Large intestine (tissue), 3 donors: Measurements from ENCODE around the gene CCDC78. TPM values are rescaled to one million over a fixed set of nuclear protein-coding genes. Genes with fewer than 3 reads are reported as not detected.
"Not testable (repeated sequence)": the region's sequence is repeated elsewhere in the genome, so short reads cannot be mapped to it uniquely, and the experiment has no call there.

Experiments
- DNase-seq, 2 donors: peaks; one replicate each; pipeline versions ENCODE4 v3.0.0 to v3.0.0-alpha.2; 2013
- H3K27ac ChIP-seq: one replicate; pipeline ENCODE4 v1.5.1; 2013; ENCODE audit warnings: low read length
- H3K27me3 ChIP-seq: 2 replicates; pipeline ENCODE4 v1.6.1; 2013; ENCODE audit warnings: low read length; ENCODE audit not compliant: control insufficient read depth, insufficient read depth
- H3K36me3 ChIP-seq: 2 replicates; pipeline ENCODE4 v1.6.1; 2013; ENCODE audit warnings: low read length; ENCODE audit not compliant: control insufficient read depth, insufficient read depth
- H3K4me1 ChIP-seq: one replicate; pipeline ENCODE4 v1.6.1; 2013; ENCODE audit warnings: low read length; ENCODE audit not compliant: control insufficient read depth, insufficient read depth
- H3K4me3 ChIP-seq: one replicate; pipeline ENCODE4 v1.5.1; 2013; ENCODE audit warnings: low read length
- H3K9me3 ChIP-seq: one replicate; pipeline ENCODE4 v1.6.1; 2013; ENCODE audit warnings: mild to moderate bottlenecking, low read depth, low read length, moderate library complexity; ENCODE audit not compliant: control insufficient read depth
- WGBS: methylation state at CpG from one replicate; pipeline ENCODE4 v1.1.5; 2013; ENCODE audit warnings: low lambda C conversion rate; ENCODE audit not compliant: insufficient coverage; 5-methylcytosine and 5-hydroxymethylcytosine counted together
- polyA plus RNA-seq: library from polyadenylated mRNA; unstranded; fragments of 120-200 nt; gene quantifications from one replicate; pipeline ENCODE4 v1.2.1, GENCODE V29; 2013

CCDC78 gene
- polyA plus RNA-seq, 1 donor = 1.9 TPM

DNA sequence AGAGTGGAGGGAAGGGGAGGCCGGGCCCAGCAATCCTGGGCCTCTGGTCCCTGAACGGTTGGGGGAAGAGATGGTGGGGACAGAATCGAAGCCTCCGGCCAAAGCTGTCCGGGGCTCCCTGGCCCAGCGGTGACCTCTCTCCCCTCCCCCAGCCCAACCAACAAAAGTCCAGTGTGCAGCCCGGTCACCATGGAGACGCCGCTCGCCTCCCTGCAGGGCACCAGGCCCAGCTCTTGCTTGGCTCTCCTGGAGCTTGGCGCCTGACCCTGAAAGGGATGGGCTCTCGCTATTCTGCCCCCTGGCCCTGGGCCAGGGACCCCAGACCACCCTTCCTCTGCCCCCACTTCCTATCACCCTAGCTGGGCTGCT lies 10.1 kb downstream of the CCDC78 start:
- peaks cover 10% of the 10 kb centered on the region for H3K9me3 ChIP-seq
- no peak for DNase-seq
- WGBS = no CpG with 5 or more reads among the region's 12 CpGs
- no peak overlapping the region for H3K27ac ChIP-seq
- H3K36me3 ChIP-seq = no peaks in the 10 kb centered on the region
- no peak overlapping the region for H3K4me3 ChIP-seq
- peaks cover 35% of the 10 kb centered on the region for H3K27me3 ChIP-seq
- peaks cover 22% of the 10 kb centered on the region for H3K4me1 ChIP-seq

DNA sequence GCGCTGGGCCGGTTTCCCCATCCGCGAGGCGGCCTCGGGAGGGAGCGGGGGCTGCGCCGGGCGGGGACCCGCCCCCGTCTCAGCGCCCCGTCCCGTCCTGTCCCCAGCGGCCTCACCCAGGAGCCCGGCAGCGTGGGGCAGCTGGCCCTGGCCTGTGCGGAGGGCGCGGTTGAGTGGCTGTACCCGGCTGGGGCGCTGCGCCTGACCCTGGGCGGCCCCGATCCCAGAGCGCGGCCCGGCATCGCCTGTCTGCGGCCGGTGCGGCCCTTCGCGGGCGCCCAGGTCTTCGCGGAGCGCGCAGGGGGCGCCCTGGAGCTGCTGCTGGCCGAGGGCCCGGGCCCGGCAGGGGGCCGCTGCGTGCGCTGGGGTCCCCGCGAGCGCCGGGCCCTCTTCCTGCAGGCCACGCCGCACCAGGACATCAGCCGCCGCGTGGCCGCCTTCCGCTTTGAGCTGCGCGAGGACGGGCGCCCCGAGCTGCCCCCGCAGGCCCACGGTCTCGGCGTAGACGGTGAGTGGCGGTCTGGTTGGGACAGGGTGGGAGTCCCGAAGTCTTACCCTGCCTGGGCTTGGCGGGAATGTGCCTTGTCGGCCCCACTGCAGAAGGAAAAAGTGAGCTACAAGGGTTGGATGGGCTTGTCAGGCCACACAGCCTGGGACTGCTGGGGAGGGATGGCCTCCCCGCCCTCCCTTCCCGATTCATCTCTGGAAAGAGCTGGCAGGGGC lies 10.6 kb downstream of the CCDC78 start:
- WGBS = no CpG with 5 or more reads among the region's 74 CpGs
- no peak for DNase-seq
- Histone ChIP-seq H3K36me3 (no peaks in the 10 kb centered on the region), H3K27ac (no peak overlapping the region), H3K4me3 (no peak overlapping the region), H3K9me3 (peaks cover 11% of the 10 kb centered on the region), H3K27me3 (peaks cover 40% of the 10 kb centered on the region), H3K4me1 (peaks cover 24% of the 10 kb centered on the region)

DNA sequence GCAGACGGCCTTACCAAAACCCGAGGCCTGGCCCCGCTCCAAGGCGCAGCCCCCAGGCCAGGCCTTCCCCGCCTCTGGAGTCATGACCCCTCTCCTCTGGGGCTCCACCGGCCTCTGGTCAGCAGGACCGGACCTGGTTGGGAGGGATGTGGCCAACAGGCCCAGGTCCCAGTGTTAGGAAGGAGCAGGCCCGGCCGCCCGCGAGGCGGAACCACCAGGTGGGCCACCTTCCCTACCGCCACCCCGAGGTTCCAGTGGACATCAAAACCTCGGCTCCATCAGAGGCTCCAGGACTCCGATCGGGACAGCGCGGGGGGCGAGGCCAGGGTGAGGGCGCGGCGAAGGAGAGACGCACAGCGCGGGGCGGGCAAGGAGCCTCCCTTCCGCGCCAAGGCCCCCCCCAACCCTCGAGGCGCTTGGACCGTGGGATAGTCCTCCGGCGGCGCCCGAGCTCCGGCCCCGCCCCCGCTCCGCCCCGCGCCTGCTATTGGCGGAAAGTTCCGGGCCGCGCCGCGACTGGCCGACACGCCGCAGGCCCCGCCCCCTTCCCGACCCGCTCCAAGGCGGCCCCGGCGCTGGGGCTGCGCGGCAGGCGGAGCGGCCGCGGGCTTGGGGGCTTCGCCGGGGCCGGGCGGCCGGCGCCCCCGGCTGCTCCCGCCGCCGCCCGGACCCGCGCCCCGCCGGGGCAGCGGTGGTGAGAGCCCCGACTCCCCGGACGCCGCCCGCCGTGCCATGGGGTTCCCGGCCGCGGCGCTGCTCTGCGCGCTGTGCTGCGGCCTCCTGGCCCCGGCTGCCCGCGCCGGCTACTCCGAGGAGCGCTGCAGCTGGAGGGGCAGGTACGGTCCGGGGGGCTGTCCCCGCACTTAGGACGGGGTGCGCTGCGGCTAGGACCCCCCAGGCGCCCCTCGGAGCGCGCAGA lies 11.4 kb downstream of the CCDC78 start, which contains the start of gene METRN:
Gene METRN (plus strand): TSS at position 561 of the 919 bp plus-strand sequence. CDS start 172 bp downstream, at position 733.
- Histone ChIP-seq H3K9me3 (peaks cover 10% of the 10 kb centered on the region), H3K27me3 (peaks cover 49% of the 10 kb centered on the region), H3K4me3 (no peak within 1 kb of the TSS), H3K36me3 (no peaks in the 10 kb centered on the region), H3K27ac (no peak within 1 kb of the TSS), H3K4me1 (peaks cover 18% of the 10 kb centered on the region)
- DNase-seq = peak; percentile 78 to 87
- no CpG with 5 or more reads among the region's 108 CpGs for WGBS

DNA sequence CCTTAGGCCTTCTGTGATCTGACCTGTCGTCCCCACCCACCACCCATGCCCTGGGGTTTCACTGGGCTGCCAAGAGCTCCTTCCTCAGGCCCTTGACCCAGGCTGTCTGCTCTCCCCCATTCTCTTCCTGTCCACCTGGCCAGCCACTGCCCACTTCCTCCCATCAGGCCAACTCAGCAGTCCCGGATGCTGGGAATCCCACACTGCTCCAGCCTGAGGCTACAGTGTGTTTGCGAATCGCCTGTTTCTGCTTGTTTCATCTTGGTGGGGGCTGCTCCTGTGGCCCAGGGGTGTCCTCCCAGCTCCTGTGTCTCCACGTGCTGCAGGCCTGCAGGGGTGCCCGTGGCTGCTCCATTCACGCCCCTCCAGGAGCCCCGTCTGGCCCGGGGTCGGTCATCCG lies 12.2 kb downstream of the CCDC78 start:
- H3K27ac ChIP-seq = no peak overlapping the region
- no peak overlapping the region for H3K4me3 ChIP-seq
- H3K27me3 ChIP-seq = peaks cover 56% of the 10 kb centered on the region
- peaks cover 10% of the 10 kb centered on the region for H3K9me3 ChIP-seq
- WGBS = no CpG with 5 or more reads among the region's 11 CpGs
- no peaks in the 10 kb centered on the region for H3K36me3 ChIP-seq
- DNase-seq = no peak
- H3K4me1 ChIP-seq = peaks cover 14% of the 10 kb centered on the region

DNA sequence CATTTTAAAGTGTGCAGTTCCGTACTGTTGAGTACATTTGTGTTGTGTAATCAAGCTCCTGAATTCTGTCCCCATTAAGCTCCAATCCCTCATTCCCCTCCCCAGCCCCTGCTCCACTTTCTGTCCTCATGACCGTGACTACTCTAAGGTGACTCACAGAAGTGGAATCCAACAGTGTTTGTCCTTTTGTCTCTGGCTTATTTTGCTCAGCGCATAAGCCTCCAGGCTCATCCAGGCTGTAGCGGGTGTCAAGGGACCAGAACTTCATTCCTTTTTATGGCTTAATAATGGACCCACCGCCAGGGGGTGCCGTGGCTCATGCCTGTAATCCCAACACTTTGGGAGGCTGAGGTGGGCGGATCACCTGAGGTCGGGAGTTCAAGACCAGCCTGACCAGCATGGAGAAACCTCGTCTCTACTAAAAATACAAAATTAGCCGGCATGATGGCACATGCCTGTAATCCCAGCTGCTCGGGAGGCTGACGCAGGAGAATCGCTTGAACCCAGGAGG lies 13.4 kb downstream of the CCDC78 start:
- H3K9me3 ChIP-seq, DNase-seq, H3K4me3 ChIP-seq, H3K4me1 ChIP-seq, H3K27ac ChIP-seq, H3K36me3 ChIP-seq: not testable (repeated sequence)
- H3K27me3 ChIP-seq = peaks cover 69% of the 10 kb centered on the region
- no CpG with 5 or more reads among the region's 13 CpGs for WGBS

DNA sequence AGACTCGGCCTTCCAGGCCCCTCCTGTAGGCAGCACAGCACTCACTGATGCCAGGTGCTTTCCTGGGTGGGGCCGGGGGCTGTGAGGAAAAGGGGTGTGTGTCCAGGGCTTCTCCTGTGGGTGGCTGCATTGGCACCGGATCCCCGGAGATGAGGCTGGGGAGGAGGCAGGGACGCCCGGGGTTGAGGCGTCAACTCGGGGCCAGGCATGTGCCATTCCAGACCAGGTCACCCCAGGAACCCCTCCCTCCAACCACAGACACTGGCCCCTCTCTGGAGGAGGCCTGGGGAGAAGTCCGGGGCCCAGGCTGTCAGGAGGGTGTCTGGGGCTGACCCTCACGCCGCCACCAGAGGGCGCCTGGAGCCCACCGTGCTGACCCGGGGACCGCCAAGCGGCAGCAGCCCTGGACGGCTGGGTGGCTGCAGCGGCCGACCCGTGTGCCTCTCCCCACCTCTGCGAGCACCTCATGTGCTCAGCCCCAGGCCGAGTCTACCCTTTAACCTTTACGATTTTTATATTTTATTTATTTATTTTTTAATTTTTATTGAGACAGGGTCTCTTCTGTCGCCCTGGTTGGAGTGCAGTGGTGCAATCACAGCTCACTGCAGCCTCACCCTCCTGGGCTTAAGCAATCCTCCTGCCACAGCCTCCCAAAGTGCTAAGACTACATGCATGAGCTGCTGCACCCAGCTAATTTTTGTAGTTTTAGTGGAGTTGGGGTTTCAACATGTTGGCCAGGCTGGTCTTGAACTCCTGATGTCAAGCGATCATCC lies 14.5 kb downstream of the CCDC78 start:
- Histone ChIP-seq H3K9me3 (peaks cover 5% of the 10 kb centered on the region), H3K27ac (no peak overlapping the region), H3K4me3 (no peak overlapping the region), H3K4me1 (peaks cover 6% of the 10 kb centered on the region), H3K36me3 (no peaks in the 10 kb centered on the region), H3K27me3 (peaks cover 75% of the 10 kb centered on the region)
- DNase-seq = peak; percentile 48 to 56
- 0% methylated on average over 1 of the region's 25 CpGs for WGBS

DNA sequence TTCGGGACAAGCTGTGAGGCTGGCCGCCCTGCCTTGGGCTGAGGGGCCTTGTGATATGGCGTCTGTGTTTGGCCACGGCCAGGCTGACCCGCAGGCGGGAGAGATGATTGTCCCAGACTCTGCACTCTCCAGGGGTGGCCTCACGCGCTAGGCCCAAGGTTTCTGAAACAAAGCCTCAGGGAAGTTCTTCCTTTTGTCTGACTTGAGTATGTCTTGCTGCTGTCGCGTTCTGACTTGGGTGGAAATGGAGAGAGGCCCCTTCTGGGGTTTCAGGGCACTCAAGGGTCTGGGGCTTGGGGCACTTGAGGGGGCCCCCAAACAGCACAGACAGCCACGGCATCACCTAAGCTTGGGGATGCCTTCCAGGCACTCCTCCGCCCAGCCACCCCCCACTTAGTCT lies 15.2 kb downstream of the CCDC78 start:
- peaks cover 75% of the 10 kb centered on the region for H3K27me3 ChIP-seq
- no peak for DNase-seq

DNA sequence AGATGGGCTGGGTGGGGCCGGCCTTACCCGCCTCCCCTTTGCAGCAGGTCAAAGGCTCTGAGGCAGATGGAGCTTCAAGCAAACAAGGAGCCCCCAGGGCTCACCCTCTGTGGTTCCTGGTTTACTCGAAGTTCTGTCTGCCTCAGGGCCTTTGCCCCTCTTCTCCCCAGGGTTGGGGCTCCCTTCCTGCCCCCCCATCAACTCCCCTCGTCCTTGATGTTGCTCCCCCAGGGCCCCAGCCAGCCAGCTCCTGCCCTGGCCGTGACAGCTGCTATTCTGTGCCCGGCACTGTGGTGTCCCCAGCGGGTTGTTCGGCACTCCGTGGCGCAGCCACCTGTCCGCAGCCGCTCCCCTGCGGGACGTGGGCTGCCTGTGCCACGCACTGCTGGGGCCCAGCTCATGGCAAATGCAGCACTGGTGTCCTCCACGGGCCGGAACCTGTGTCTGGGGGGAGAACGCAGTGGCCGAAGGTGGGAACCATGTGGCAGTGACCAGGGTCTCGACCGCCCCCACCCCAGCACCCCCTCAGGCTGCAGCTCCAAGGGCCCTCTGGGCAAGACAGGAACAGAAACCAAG lies 15.7 kb downstream of the CCDC78 start:
- no peak overlapping the region for H3K4me3 ChIP-seq
- H3K36me3 ChIP-seq = no peaks in the 10 kb centered on the region
- peaks cover 73% of the 10 kb centered on the region for H3K27me3 ChIP-seq
- no CpG with 5 or more reads among the region's 21 CpGs for WGBS
- peaks cover 3% of the 10 kb centered on the region for H3K4me1 ChIP-seq
- H3K9me3 ChIP-seq = peaks cover 3% of the 10 kb centered on the region
- DNase-seq = no peak
- H3K27ac ChIP-seq = peak overlapping the region; percentile 45

More for the DNA sequence above, 15.2 kb downstream of the CCDC78 start:
- no CpG with 5 or more reads among the region's 12 CpGs for WGBS
- Histone ChIP-seq H3K27ac (peak overlapping the region; percentile 45), H3K4me1 (peaks cover 3% of the 10 kb centered on the region), H3K36me3 (no peaks in the 10 kb centered on the region), H3K9me3 (peaks cover 3% of the 10 kb centered on the region), H3K4me3 (no peak overlapping the region)

DNA sequence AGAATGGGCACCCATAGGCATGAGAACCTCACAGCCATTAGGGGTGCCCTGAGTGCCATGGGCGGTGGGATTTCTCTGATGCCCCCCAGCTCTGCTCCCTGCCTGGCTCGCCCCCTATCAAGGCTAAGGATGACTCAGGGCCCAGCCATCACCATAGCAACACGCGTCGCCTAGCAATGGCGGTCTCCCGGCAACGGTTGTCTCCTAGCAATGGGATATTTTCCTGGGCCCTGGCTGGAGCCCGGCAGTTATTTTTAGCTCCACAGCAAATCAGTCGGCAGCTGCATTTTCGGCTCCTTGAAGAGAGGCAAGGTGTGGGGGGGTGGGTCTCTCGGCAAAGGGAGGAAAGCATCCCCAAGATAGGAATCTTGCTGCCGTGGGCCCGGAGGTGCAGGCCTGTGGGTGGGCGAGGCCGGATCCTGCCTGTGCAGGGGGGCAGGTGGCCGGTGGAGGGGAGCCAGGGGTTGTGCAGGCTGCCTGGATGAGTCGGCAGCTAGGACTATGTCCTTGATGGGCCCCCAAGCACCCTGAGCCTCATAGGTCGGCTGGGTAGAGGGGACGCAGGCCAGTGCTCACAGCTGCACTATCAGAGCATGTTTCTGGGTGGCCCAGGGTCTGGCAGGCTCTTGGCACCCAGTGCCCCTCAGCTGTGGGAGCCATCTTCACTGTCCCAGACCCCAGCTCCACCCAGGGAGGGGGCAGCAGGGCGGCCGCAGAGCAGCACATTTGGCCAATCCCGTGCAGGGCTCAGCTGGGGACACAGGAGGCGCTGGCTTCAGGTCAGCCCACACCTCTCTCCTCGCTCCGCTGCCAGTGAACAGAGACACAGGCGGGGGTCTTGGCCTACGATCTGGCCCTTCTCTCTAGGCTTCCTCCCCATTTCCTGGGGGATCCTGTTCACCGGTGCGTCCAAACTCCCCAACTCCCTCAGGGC lies 16.4 kb downstream of the CCDC78 start:
- WGBS = no CpG with 5 or more reads among the region's 30 CpGs
- H3K27me3 ChIP-seq = peaks cover 76% of the 10 kb centered on the region
- peaks cover 3% of the 10 kb centered on the region for H3K9me3 ChIP-seq
- peaks cover 3% of the 10 kb centered on the region for H3K4me1 ChIP-seq
- peak overlapping the region; percentile 6 for H3K4me3 ChIP-seq
- H3K36me3 ChIP-seq = no peaks in the 10 kb centered on the region
- DNase-seq = peak in 1 of 2 donors; percentile 48
- H3K27ac ChIP-seq = peak overlapping the region; percentile 45
